Measurements from ENCODE around the gene SOS1.

SOS1 gene

GRCh38 chr2:39136799-39137198, 15.9 kb upstream of the SOS1 start:
- no peak overlapping the region for H3K4me3 ChIP-seq (replicated peaks; ENCODE audit: low read depth, low read length)
- TF ChIP-seq CTCF (IDR thresholded peaks at IDR 0.05; ENCODE audit: low read length, missing control alignments): no peak
- DNase-seq (ENCODE audit: low read depth): no peak

GRCh38 chr2:39135690-39136259, 14.9 kb upstream of the SOS1 start:
- no peak for DNase-seq (ENCODE audit: low read depth)
- no peak for TF ChIP-seq CTCF (IDR thresholded peaks at IDR 0.05; ENCODE audit: low read length, missing control alignments)
- H3K4me3 ChIP-seq (replicated peaks; ENCODE audit: low read depth, low read length): no peak overlapping the region

GRCh38 chr2:39133215-39133851, 12.5 kb upstream of the SOS1 start:
- no peak for TF ChIP-seq CTCF (IDR thresholded peaks at IDR 0.05; ENCODE audit: low read length, missing control alignments)
- no peak for DNase-seq (ENCODE audit: low read depth)
- no peak overlapping the region for H3K4me3 ChIP-seq (replicated peaks; ENCODE audit: low read depth, low read length)

- no peak overlapping the region for H3K4me3 ChIP-seq (replicated peaks; ENCODE audit: low read depth, low read length)
- DNase-seq (ENCODE audit: low read depth): no peak
- no peak for TF ChIP-seq CTCF (IDR thresholded peaks at IDR 0.05; ENCODE audit: low read length, missing control alignments)
Measured at GRCh38 chr2:39128919-39129391, 8.1 kb upstream of the SOS1 start.

GRCh38 chr2:39127973-39128372, 7.1 kb upstream of the SOS1 start:
- no peak for TF ChIP-seq CTCF (IDR thresholded peaks at IDR 0.05; ENCODE audit: low read length, missing control alignments)
- DNase-seq (ENCODE audit: low read depth): peak; percentile 25
- H3K4me3 ChIP-seq (replicated peaks; ENCODE audit: low read depth, low read length): no peak overlapping the region

- TF ChIP-seq CTCF (IDR thresholded peaks at IDR 0.05; ENCODE audit: low read length, missing control alignments): no peak
Measured at GRCh38 chr2:39124746-39125057, 3.9 kb upstream of the SOS1 start.

More at GRCh38 chr2:39124746-39125057, 3.9 kb upstream of the SOS1 start:
- no peak for DNase-seq (ENCODE audit: low read depth)
- H3K4me3 ChIP-seq (replicated peaks; ENCODE audit: low read depth, low read length): peak overlapping the region; percentile 78

All from fibroblast of pulmonary artery (primary cell).